ENCODE measurements around the gene NSG2.
"Not testable (repeated sequence)": the region's sequence is repeated elsewhere in the genome, so short reads cannot be mapped to it uniquely, and the experiment has no call there.

The NSG2 gene

DNA sequence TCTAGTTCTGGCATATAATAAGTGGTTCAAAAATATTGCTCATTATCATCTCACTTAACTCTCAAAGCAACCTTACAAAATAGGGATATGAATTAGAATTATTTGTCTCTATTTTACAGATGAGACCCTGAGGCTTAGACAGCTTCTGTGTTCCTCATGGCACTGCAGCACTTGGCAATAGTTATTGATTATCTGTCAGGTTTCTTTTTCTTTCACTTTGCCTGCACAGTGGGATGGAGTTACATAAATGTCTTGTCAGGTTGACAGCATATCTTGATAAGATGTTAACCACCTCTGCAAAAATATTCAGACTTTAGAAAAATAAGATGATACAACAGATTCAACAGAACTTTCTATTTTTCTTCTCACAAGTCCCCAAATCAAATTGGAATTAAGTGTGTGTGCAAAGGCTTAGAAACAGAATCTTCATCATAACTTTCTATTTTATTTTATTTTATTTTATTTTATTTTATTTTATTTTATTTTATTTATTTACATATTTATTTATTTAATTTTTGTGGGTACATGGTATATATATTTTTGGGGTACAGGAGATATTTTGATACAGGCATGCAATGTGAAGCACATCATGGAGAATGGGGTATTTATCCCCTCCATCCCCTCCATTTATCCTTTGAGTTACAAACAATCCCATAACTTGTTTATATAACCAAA lies 17.7 kb downstream of the NSG2 start:
- no peak for DNase-seq

DNA sequence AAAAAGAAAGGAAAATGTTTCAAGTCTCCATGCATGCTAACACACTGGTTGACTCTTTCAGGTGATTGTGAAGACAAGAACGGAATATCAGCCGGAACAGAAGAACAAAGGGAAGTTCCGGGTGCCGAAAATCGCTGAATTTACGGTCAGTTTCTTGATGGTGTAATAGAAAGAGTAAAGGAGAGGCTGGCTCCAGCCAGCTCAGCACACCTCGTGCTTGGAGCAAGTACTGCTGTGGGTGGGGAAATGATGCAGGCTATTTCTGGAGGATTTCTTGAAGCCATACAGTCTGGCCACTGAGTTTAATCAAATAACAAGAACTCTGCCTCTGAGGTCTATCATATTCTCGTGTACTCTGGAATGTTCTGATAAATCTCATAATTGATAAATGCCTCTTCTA lies 18.7 kb downstream of the NSG2 start:
- no peak for DNase-seq

DNA sequence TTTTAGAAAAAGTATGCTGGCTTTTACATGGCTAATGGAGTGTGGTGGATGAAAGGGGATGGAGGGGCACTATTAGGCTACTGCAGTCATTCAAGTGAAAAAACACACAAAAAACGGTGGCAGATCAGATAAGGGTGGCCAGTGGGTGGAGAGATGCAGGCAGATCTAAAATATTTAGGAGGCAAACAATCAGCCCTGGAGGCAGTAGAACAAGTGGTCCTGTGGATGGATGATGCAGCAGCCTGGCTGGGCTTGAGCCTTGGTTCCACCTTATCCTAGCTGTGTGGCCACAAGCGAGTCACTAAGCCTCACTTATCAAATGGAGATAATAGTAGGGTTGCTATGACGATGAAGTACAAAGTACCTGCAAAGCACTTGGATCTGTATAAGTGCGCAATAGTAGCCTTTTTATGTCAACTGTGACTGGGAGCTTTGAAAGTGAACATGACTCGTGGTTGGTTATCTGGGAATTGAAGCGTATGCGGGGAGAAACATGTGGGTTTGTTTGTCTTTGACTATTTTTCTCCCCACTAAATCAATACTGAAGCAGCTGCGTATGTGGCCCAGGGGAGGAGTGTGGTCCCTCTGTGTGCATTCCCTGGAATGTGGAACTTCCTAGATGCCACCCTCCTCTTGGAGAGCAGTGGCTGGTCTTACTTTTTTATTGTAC lies 20.2 kb downstream of the NSG2 start:
- DNase-seq, result no peak

DNA sequence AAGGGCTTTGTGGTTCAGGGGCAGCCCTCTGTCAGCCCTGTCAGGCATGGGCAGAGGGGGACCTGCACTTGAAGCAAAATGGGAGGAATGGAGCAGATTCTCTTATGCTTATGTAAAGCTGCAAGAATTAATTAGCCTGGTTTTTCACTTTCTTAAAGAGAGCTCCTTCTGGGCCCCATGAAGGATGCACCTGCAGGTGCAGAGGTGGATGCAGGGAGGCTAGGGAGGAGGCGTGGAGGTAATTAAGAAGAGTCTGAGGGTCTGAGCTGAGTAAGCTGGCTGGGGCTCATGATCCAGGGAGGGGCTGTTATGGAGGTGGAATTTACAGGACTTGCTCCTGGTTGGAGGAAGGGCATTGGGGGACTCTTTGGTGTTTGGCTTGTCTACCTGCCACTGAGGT lies 22.0 kb downstream of the NSG2 start:
- no peak for DNase-seq

DNA sequence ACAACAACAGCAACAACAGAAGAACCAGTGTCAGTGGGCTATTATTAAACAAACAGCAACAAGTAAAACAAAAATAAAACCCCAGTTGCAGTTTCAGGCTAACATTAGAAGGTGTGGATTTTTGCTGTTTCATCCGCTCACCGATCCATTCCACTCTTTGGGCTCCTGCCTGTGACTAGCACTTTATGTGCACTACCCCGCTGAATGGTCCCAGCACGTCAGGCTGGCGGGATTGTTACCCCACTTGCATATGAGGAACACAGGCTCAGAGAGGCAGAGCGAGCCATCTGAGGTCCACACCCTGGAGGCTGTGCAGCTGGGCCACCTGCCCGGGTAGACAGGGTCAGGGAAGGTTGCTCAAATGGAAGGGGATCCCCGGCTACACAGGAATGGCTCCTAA lies 26.0 kb downstream of the NSG2 start:
- DNase-seq, result no peak

DNA sequence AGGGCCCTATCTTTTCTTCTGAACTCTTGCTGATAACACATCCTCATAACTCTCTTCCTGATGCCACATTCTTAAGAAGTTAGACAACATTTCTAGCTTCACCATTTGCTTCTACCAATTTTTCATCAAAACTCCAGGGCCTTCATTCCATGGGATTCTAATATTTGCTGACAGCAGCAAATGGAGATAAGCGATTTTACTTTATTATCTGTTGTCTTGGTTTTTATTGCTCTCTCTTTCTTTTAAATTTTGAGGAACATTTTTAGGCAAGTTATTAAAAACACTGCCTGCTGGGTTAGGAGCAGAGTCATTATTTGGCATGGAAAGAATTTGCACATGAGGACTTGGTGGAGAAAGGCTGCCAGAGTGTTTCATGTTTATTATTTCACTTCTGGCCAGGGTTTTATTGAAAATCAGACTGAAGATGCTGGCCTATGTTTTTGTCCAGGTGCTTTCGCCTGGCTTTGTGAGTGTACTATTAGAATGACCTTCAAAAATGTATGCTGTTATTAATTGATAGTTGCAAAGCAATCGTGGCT lies 27.7 kb downstream of the NSG2 start:
- DNase-seq, result no peak

DNA sequence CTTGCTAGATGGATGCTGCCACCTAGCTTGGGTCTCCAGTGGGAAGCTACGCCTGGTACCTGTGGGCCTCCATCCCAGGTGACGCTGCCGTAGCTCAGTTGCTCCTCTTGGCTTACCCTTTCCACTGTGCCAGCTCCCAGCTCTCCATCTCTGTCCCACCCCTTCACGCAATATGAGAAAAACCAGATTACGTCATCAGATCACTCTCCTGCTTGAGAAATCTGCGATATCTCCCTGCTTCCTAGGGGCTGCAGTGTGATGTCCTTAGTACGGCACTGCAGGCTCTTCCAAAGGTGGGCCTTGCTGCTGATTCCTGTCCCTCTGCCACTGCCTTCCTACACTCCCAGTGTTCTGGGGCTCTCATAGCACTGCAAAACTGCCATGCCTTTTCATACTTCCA lies 28.9 kb downstream of the NSG2 start:
- DNase-seq, result no peak

DNA sequence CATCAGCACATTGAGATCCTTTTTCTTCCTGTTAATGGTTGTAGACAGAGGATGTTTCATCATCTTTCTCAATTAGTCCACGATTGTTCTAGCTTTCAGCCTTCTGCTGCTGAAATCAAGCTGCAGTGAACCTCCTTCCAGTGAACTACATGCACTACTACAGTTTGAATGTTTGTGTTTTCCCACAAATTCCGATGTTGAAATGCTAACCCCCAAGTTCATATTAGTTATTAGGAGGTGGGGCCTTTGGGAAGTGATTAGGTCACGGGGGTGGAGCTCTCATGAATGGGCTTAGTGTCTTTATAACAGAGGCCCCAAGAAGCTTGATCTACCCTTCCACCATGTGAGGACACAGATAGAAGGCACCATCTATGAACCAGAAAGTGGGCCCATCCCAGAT lies 32.9 kb downstream of the NSG2 start:
- no peak for DNase-seq

DNA sequence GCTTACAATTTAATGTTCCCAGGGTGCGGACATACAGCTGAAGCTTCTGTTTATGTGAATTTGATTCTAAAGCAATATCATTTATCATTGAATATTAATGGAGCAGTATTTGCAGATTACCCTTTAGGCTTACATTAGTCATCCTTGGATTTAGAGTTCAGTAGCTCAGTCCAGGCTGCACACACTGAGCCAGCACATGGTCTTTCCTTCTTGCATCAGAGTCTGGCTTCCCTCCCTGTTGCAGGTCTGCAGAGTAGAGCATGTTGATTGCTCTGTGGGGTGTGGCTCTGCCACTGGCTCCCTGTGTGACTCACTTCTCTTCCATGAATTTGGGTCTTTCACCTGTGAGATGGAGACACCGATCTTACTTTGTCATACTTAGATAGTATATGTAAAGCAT lies 36.8 kb downstream of the NSG2 start:
- no peak for DNase-seq

DNA sequence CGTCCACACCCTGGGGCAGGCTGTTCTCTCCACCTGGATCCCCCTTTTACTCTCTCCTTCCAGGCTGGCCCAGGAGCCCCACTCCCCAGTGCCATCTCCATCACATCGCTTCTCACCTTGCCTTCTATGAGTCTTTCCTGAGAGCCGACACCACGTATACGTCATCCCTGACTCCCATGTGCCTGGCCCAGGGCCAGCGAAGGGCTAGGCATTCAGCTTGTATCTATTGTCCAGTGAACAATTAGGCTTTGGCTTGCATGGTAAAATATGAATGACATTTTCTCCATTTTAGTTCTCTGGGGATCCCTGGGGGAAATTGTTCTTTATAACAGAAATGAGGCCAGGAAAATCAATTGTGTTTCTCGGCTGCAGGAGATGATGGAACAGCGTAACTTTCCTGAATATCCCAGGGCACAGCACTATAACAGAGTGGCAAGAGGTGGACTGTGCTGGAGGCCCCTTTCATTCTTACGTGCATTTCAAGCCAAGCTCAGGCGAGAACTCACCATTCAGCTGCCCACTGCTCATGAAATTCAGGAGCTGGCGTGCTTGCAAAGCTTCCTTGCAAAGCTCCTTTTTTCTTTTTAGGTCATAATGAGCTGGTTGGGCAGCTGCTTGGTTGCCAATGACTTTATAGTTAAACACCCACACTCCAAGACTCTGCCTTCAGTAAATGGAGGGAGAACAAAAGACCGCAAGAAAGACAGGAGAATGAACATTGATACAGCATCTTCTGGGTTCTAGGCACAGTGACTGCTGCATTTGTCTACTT lies 37.7 kb downstream of the NSG2 start:
- DNase-seq, result no peak

DNA sequence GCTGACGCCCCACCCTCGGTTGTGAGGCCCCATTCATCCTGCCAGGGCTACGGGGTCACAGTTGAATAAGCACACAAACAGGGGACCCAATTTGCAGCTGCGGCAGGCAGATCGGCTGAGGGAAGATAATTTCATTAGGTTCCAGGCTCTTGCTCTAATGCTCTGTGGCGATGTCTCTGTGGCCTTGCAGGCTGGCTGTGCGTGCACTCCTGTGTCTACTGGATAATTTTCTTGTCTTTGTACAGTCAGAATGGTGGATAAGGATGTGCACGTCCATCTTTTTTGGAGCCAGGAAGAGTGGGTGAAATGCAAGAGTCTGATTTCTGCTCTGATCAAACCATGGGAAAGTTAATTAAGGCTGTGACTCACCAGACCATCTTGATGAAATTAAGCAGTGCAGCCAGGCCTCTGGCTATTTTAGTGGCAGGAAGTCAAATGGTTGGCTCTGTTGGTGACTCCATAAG lies 39.2 kb downstream of the NSG2 start:
- no peak for DNase-seq

DNA sequence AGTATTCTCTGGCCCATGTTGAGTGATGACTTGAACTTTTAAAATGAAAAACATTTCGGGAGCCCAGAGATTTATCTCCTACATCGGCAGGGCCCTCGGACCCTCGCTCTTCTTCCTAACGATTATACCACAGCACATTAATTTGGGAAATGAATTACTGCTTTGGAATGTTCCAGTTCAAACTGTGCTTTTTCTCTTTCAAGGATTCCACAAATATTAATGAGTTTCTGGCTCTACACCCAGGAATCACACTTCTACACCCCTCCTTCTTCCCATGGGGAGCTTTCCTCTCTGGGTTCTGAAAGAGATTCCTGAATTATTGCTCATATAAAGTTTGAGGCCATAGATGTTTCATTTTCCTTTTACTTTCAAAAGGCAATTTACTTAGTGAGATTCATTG lies 41.2 kb downstream of the NSG2 start:
- no peak for DNase-seq

DNA sequence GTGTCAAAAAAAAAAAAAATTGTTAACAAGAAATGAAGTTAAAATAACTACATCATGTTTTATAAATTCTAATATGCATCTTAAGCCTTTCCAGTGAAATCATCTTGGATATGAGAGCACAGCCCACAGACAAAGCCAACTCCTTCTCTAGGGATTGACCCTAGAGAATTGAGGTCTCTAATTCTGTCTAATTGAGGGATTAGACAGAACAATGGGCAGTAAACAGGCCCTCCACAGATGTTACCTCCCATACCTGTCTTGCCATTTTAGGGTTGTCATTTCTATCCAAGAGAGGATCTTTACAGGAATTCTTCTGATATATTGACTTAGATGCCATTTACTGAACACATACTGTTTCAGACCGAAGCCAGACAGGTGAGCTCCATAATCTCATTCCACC lies 42.3 kb downstream of the NSG2 start:
- no peak for DNase-seq

DNA sequence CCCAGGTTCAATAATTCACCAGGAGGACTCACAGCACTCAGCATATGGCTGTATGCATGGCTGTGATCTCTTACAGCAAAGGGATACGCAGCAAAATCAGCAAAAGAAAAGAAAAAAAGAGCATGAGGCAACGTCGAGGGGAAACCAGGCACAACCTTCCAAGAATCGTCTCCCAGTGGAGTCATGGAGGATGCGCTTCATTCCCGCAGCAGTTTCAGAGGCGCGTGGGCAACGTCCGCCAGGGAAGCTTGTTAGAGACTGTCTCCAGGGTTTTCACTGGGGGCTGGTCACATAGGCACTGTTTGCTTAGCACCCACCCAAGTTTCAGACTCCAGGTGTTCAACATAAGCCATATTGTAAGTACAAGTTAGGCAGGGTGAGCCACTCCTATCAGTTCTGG lies 44.6 kb downstream of the NSG2 start:
- no peak for DNase-seq

DNA sequence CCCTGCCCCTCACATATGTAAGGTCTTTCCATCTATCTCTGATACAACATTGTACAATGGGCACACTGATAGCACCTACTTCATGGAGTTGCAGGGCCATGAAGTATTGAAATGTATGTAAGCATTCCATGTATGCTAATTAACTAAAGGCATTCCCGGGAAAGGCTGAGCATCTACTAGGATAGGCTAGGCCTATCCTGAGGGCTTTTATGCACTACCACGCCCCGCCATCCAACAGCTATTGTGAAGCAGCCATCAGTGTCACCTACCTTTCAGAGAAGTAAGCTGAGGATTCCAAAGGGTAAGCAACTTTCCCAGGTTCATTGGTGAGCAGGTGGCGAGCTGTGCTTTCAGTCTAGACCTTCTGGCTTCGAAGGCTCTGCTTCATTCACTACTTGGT lies 47.6 kb downstream of the NSG2 start:
- no peak for DNase-seq

DNA sequence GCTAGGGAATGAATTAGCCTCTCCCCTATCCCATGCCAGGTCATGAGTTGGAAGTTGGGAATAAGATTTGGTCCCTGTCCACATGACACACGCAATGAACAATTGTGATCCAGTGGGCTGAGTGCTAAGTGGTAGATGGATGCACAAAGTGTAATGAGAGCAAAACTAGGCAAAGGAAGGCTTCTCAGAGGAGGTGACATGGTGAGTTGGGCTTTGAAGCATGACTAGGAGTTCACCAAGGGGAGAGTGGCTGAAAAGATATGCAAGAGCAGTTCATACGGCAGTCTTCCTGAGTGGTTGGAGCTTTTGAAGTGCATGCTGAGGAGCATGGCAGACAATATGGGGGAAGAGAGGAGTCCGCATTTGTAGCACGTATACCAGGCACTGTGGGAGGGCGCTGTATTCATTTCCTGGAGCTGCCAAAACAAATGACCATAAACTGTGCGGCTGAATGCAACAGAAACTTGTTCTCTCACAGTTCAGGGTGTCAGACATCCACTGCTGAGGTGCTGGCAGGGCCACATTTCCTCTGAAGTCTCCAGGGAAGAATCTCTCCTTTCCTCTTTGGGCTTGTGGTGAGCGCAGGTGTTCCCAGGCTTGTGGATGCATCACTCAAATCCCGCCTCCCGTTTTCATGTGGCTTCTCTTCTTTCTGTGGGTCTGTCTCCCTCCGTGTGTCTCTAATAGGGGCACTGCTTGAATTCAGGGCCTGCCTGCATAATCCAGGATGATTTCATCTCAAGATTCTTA lies 49.5 kb downstream of the NSG2 start:
- no peak for DNase-seq

DNA sequence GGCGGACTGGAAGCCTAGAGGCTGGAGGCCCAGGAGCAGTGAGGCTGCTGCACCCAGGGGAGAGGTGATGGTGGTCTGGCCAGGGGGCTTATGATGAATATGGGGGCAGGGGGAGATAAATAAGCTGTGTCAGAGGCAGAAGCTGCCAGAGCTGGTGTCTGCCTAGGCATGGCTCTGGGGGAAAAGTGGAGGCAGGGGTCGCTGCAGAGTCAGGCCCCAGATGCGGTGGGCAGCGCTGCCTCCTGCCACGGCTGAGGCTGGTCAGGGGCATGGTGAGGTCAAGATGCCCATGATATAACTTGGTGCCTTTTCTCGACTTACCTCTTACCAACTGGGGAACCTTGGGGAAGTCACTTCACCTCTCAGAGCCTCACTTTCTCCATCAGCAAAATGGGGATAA lies 51.1 kb downstream of the NSG2 start:
- DNase-seq, result no peak

DNA sequence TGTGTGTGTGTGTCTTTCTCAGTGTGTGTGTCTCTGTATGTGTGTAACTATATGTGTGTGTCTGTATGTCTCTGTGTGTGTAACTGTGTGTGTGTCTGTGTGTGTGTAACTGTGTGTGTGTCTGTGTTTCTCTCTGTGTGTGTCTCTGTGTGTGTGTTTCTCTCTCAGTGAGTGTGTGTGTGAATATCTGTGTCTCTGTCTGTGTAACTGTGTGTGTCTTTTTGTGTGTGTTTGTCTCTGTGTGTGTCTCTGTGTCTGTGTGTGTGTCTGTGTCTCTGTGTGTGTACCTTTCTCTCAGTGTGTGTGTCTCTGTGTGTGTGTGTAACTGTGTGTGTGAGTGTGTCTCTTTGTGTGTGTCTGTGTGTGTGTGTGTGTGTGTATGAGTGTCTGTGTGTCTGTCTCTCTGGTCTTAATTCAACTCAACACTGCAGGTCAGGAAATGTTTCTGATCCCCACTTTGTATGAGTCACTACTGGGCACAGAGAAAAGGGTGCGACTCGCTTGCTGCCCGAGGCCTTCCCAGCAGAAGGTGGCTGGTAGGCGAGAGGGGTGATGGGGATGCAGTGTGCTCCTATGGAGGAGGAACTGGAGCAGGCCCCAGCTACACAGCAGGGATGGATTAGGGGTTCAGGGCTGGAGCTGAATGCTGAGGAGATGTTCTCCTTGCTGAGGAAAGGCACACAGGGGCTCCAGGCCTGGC lies 52.1 kb downstream of the NSG2 start:
- DNase-seq, result no peak

DNA sequence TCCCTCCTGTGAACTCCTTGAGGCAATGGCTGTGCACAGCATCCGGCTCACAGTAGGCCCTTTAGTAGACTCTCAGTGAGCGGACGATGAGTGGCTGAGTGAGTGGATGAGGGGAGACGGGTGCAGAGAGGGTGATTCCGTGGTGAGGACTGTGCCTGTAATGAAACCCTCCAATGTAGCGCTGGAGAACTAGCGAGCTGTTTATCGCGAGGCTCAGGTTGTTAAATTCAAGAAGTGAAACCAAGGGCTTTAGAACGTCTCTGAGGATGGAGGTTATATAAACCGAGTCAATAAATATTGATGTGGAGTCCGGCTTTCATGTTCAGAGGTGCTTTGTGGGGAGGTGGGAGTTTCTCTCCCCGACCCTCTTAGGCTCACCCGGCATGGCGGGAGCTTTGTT lies 53.2 kb downstream of the NSG2 start:
- DNase-seq, result no peak

DNA sequence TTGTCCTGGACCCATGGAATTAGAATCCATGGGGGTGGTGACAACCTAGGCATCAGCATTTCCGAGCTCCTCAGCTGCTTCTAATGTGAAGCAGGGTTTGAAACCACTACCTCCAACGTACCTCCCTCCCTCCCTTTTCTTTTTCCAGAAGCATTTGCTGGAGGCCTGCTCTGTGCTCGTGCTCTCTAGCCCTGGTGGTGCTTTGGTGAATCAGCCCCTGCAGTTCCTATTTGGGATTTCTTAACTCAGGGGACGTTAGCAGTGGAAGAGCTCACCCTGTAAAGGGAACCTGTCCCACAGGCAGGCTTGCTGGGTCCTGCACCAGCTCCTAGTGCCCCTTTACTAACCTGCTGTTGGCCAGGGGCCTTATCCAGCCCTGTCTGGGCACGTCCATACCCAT lies 55.0 kb downstream of the NSG2 start:
- DNase-seq, result no peak

DNA sequence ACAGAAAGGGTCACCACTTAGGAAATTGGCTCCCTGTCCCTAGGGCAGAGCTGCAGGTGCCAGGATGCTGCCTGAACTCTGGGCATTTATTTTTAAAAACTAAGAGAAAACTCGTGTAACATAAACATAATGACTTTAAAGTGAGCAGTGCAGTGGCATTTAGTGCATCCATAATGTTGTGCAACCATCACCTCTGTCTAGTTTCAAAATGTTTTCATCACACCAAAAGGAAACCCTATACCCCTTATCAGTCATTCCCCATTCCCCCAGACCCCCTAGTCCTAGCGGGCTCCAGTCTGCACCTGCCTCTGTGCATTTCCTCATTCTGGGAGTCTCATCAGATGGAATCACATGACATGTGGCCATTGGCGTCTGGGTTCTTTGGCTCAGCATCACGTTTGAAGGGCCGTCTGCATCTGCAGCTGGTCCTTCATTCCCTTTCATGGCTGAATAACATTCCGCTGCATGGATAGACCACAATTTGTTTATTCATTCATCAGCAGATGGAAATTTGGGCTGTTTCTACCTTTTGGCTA lies 55.8 kb downstream of the NSG2 start:
- DNase-seq, result no peak

DNA sequence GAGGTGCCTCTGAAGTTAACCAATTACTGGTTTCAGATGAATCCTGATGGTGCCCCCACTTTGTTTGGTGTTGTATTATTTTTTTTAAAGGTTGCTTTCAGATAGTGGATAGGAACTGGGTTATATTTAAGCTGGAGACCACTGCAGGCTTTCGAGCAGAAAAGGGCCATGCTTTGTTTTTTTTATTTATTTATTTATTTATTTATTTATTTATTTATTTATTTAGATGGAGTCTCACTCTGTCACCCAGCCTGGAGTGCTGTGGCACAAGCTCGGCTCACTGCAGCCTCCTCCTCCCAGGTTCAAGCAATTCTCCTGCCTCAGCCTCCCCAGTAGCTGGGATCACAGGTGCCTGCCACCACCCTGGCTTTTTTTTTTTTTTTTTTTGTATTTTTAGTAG lies 57.1 kb downstream of the NSG2 start:
- DNase-seq, result not testable (repeated sequence)
